DND-41 (cell line): Measurements from ENCODE around the gene HEG1.

ENCODE experiments used
- ATAC-seq: fragments of 200-7000 bp; cut with Tn5 transposase; 3 replicates; pipeline ENCODE4 v1.9.1; 2021; ENCODE audit warnings: low read depth; ENCODE audit not compliant: insufficient read depth
- DNase-seq: peaks from one replicate; pipeline ENCODE4 v3.0.0-alpha.2; 2020
- H2AFZ ChIP-seq: 2 replicates; pipeline ENCODE4 v1.6.0; 2012; ENCODE audit warnings: low read depth, low read length
- H3K27ac ChIP-seq: 2 replicates; pipeline ENCODE4 v1.5.1; 2012; ENCODE audit warnings: low read length, inconsistent platforms
- H3K27me3 ChIP-seq: fragments of 200-600 bp; sonication (generic); 2 replicates; pipeline ENCODE4 v1.6.0; 2012; ENCODE audit warnings: low read length, mild to moderate bottlenecking, inconsistent platforms; ENCODE audit not compliant: insufficient read depth, poor library complexity
- H3K36me3 ChIP-seq: 2 replicates; pipeline ENCODE4 v1.5.1; 2012; ENCODE audit warnings: low read length, inconsistent platforms; ENCODE audit not compliant: insufficient read depth
- H3K4me1 ChIP-seq: 2 replicates; pipeline ENCODE4 v1.5.1; 2012; ENCODE audit warnings: mild to moderate bottlenecking, low read length; ENCODE audit not compliant: insufficient read depth
- H3K4me2 ChIP-seq: 2 replicates; pipeline ENCODE4 v1.6.0; 2012; ENCODE audit warnings: mild to moderate bottlenecking, moderate library complexity, low read length, inconsistent platforms; ENCODE audit not compliant: insufficient read depth
- H3K4me3 ChIP-seq, 2 experiments: fragments of 200-600 bp in 1 of 2; shearing (Covaris generic) in 1 of 2; 2 replicates each; pipeline ENCODE4 v1.5.1; 2012 to 2016; ENCODE audit warnings: inconsistent platforms in 2 of 2, low read length in 2 of 2, mild to moderate bottlenecking in 2 of 2, low read depth in 1 of 2, moderate library complexity in 1 of 2
- H3K79me2 ChIP-seq: 2 replicates; pipeline ENCODE4 v1.6.0; 2012; ENCODE audit warnings: low read length, inconsistent platforms; ENCODE audit not compliant: insufficient read depth
- H3K9ac ChIP-seq: 2 replicates; pipeline ENCODE4 v1.6.0; 2012; ENCODE audit warnings: low read depth, mild to moderate bottlenecking, inconsistent platforms, low read length, moderate library complexity
- H3K9me3 ChIP-seq: 2 replicates; pipeline ENCODE4 v1.5.1; 2012; ENCODE audit warnings: low read length, moderate library complexity, mild to moderate bottlenecking, inconsistent platforms; ENCODE audit not compliant: insufficient read depth, severe bottlenecking
- H4K20me1 ChIP-seq: 2 replicates; pipeline ENCODE4 v1.6.0; 2012; ENCODE audit warnings: low read length; ENCODE audit not compliant: insufficient read depth
- CTCF ChIP-seq: IDR thresholded peaks from 2 replicates; pipeline ENCODE4 v1.5.1; 2012; ENCODE audit warnings: borderline replicate concordance, low read length, moderate library complexity, mild to moderate bottlenecking; ENCODE audit not compliant: poor library complexity, severe bottlenecking; ENCODE audit errors: extremely low read depth
- EZH2 ChIP-seq: IDR thresholded peaks from 3 replicates; pipeline ENCODE4 v1.6.1; 2012; ENCODE audit warnings: borderline replicate concordance, low read depth, mild to moderate bottlenecking, moderate library complexity, low read length, inconsistent platforms; ENCODE audit not compliant: severe bottlenecking

HEG1 gene

DNA sequence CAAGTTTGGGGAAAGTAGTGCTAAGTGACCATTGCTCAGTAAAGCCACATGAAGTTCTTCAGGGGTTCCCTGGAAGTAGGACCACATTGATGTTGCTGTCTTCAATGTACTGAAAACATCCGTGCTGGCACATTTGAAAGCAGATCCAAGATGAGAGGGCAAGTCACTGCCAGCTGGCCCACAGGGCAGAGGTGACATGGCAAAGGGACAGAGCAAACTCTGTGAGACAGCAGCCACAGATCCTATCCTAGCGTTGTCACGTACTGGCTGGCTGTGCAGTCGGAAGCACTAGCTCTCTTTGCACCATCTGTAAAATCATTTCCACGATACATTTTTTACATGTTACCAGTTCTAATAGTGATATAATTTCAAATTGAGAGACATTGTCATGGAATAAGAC, 135.1 kb downstream of the HEG1 start:
- H3K36me3 ChIP-seq = no peaks in the 10 kb centered on the region
- H4K20me1 ChIP-seq = no peaks in the 10 kb centered on the region
- H2AFZ ChIP-seq = no peak overlapping the region
- H3K27me3 ChIP-seq = peaks cover 25% of the 10 kb centered on the region
- H3K9ac ChIP-seq = no peak overlapping the region
- DNase-seq (no peak), ATAC-seq (no peak)
- no peaks in the 10 kb centered on the region for H3K4me1 ChIP-seq
- TF ChIP-seq CTCF (no peak), EZH2 (no peak)
- no peak overlapping the region for H3K4me3 ChIP-seq
- H3K4me2 ChIP-seq = no peak overlapping the region
- no peak overlapping the region for H3K27ac ChIP-seq
- H3K79me2 ChIP-seq = no peaks in the 10 kb centered on the region
- H3K9me3 ChIP-seq = no peaks in the 10 kb centered on the region

DNA sequence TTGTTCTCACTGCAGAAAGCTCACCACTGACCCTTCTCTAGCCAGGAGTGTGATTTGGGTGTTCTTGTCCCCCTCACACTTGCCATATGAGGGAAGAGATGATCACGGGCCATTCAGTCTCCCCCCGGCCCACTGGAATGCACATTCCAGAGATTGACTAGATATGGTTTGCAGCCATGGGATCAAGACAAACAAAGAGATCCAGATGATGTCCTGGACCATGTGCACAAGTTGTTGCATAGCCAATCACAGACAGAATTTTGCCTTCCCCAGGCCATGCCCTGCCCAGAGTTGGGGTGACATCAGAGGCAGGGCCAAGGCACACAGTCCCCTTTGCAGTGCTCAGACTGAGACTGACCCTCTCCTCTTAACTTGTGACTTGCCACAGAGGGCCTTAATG, 136.0 kb downstream of the HEG1 start:
- Histone ChIP-seq H3K9ac (no peak overlapping the region), H3K27ac (no peak overlapping the region), H3K4me2 (no peak overlapping the region), H3K36me3 (no peaks in the 10 kb centered on the region), H2AFZ (no peak overlapping the region), H3K79me2 (no peaks in the 10 kb centered on the region), H3K4me3 (no peak overlapping the region), H3K9me3 (no peaks in the 10 kb centered on the region), H4K20me1 (no peaks in the 10 kb centered on the region), H3K4me1 (no peaks in the 10 kb centered on the region), H3K27me3 (peaks cover 21% of the 10 kb centered on the region)
- no peak for TF ChIP-seq EZH2
- TF ChIP-seq CTCF = no peak
- DNase-seq = no peak
- ATAC-seq = no peak

- no peaks in the 10 kb centered on the region for H3K79me2 ChIP-seq
- H3K4me2 ChIP-seq = no peak overlapping the region
- no peaks in the 10 kb centered on the region for H3K4me1 ChIP-seq
- H3K36me3 ChIP-seq = no peaks in the 10 kb centered on the region
- TF ChIP-seq EZH2 = no peak
- TF ChIP-seq CTCF = no peak
- peaks cover 11% of the 10 kb centered on the region for H3K27me3 ChIP-seq
- no peak for ATAC-seq
- H3K9me3 ChIP-seq = no peaks in the 10 kb centered on the region
- no peaks in the 10 kb centered on the region for H4K20me1 ChIP-seq
- DNase-seq = no peak
- no peak overlapping the region for H2AFZ ChIP-seq
- H3K4me3 ChIP-seq = no peak overlapping the region
- H3K27ac ChIP-seq = no peak overlapping the region
- no peak overlapping the region for H3K9ac ChIP-seq
Observed at GRCh38 chr3:124918524-124918923, 137.3 kb downstream of the HEG1 start.

DNA sequence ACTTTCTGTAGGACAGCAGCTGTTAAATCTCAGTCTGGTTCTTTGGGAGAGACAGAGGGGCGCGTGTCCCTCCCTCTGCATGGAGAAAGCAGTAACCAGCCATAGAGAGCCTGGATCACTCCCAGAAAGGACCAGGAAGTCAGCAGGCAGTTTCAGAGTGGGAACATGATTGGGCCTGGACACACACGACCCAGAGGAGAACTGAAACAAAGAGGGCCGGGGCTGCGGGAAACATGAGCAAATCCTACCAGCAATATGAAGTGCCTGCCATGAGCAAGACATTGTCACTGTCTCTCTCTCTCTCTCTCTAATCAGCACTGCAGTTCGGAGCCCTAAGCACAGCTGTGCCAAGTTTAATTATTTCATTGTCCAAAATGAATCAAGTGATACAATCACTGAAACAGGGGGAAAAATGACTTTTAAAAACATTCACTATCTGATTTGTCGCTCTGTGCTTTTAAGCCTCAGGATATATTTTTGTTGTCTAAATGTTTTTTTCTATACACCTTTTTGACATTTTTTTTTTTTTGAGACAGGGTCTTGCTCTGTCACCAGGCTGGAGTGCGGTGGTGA, 138.9 kb downstream of the HEG1 start:
- ATAC-seq (no peak), DNase-seq (no peak)
- H3K36me3 ChIP-seq = no peaks in the 10 kb centered on the region
- no peaks in the 10 kb centered on the region for H3K9me3 ChIP-seq
- H3K9ac ChIP-seq = no peak overlapping the region
- TF ChIP-seq EZH2 = no peak
- TF ChIP-seq CTCF = no peak
- H3K27me3 ChIP-seq = peaks cover 6% of the 10 kb centered on the region
- H3K4me3 ChIP-seq = no peak overlapping the region
- H2AFZ ChIP-seq = no peak overlapping the region
- no peaks in the 10 kb centered on the region for H4K20me1 ChIP-seq
- H3K79me2 ChIP-seq = no peaks in the 10 kb centered on the region
- H3K4me2 ChIP-seq = no peak overlapping the region
- H3K27ac ChIP-seq = no peak overlapping the region
- H3K4me1 ChIP-seq = no peaks in the 10 kb centered on the region
